A673 (cell line): ENCODE measurements around the gene PHLDB2. TPM values are rescaled to one million over a fixed set of nuclear protein-coding genes. Genes with fewer than 3 reads are reported as not detected.

Source experiments
- BruUV-seq: library from RNA; stranded (reverse); fragments of 400-500 nt; replicated peaks from 2 replicates; lab custom pipeline; 2021; lab: Mats Ljungman, UMichigan
- CTCF ChIA-PET: fragments of 300-600 bp; sonication (Branson Sonifier 250); formaldehyde crosslinking; loops from one replicate; lab custom pipeline; 2022; ENCODE audit warnings: antibody characterized with exemption; lab: Charles Lee
- POLR2A ChIA-PET: fragments of 300-600 bp; sonication (Branson Sonifier 250); formaldehyde crosslinking; loops from one replicate; lab custom pipeline; 2022; ENCODE audit warnings: antibody characterized with exemption; ENCODE audit not compliant: low non-redundant PET; lab: Charles Lee
- DNase-seq: peaks from one replicate; pipeline ENCODE4 v3.0.0-alpha.2; 2015; ENCODE audit warnings: low spot score
- H3K27ac ChIP-seq: fragments of 200-600 bp; sonication (generic); 2 replicates; pipeline ENCODE4 v1.5.1; 2016; ENCODE audit warnings: mixed run types, low read depth, mild to moderate bottlenecking, mixed read lengths, antibody characterized with exemption, low read length; ENCODE audit not compliant: poor library complexity, severe bottlenecking
- H3K27me3 ChIP-seq: fragments of 200-600 bp; sonication (generic); replicated peaks from 2 replicates; pipeline ENCODE4 v1.6.1; 2017; ENCODE audit warnings: mixed run types, low read depth, mild to moderate bottlenecking, mixed read lengths, antibody characterized with exemption, low read length; ENCODE audit not compliant: insufficient read depth, poor library complexity
- H3K36me3 ChIP-seq: fragments of 200-600 bp; sonication (generic); 2 replicates; pipeline ENCODE4 v1.6.1; 2016; ENCODE audit warnings: mixed run types, mild to moderate bottlenecking, mixed read lengths, antibody characterized with exemption, low read length; ENCODE audit not compliant: insufficient read depth, poor library complexity, severe bottlenecking
- H3K4me1 ChIP-seq: fragments of 200-600 bp; sonication (generic); 2 replicates; pipeline ENCODE4 v1.6.1; 2017; ENCODE audit warnings: mixed run types, mild to moderate bottlenecking, mixed read lengths, antibody characterized with exemption, low read length; ENCODE audit not compliant: insufficient read depth, poor library complexity, severe bottlenecking
- H3K4me3 ChIP-seq: fragments of 200-600 bp; sonication (generic); 2 replicates; pipeline ENCODE4 v1.5.1; 2016; ENCODE audit warnings: low read depth, mixed run types, mild to moderate bottlenecking, mixed read lengths, low read length; ENCODE audit not compliant: poor library complexity, severe bottlenecking
- H3K9me3 ChIP-seq: fragments of 200-600 bp; sonication (generic); 2 replicates; pipeline ENCODE4 v1.6.1; 2016; ENCODE audit warnings: mixed run types, low read depth, mild to moderate bottlenecking, mixed read lengths, antibody characterized with exemption, low read length; ENCODE audit not compliant: poor library complexity, severe bottlenecking
- CTCF ChIP-seq: fragments of 300-800, 200-600 bp; sonication (generic); conservative IDR thresholded peaks from 2 replicates; pipeline ENCODE4 v1.5.1; 2017; ENCODE audit warnings: low read depth, mild to moderate bottlenecking, antibody characterized with exemption, low read length, moderate library complexity, mixed read lengths
- EZH2 ChIP-seq: fragments of 200-600 bp; sonication (generic); IDR thresholded peaks from 2 replicates; pipeline ENCODE4 v1.6.1; 2017; ENCODE audit warnings: borderline replicate concordance, low read depth, mild to moderate bottlenecking, mixed read lengths, antibody characterized with exemption, low read length; ENCODE audit not compliant: poor library complexity, severe bottlenecking
- intact Hi-C: fragments of 100-400 bp; cut with micrococcal nuclease; formaldehyde crosslinking; loops from one replicate; pipeline ENCODE4 v1.10.0; 2022; ENCODE audit not compliant: unreplicated experiment
- total RNA-seq: library from RNA; stranded (reverse); gene quantifications from 2 replicates; pipeline ENCODE4 v1.2.3, GENCODE V29; 2021

The PHLDB2 gene
- total RNA-seq, 1 experiment from 2014 or later: 13.1 TPM

GRCh38 chr3:111884411-111885018, 25.4 kb downstream of the PHLDB2 start:
- no peak for DNase-seq
- no peak overlapping the region for H3K4me3 ChIP-seq
- peaks cover 10% of the 10 kb centered on the region for H3K4me1 ChIP-seq
- TF ChIP-seq EZH2 (no peak), CTCF (no peak)
- ChIA-PET CTCF (no interaction called here), POLR2A (no interaction called here)
- intact Hi-C loops: no loop called here
- no peaks in the 10 kb centered on the region for H3K36me3 ChIP-seq
- no peak overlapping the region for H3K27ac ChIP-seq
- H3K27me3 ChIP-seq: no peaks in the 10 kb centered on the region
- no TSS peak for BruUV-seq
- no peaks in the 10 kb centered on the region for H3K9me3 ChIP-seq

- TF ChIP-seq CTCF: no peak
- TF ChIP-seq EZH2: no peak
- Histone ChIP-seq H3K9me3 (no peaks in the 10 kb centered on the region), H3K36me3 (no peaks in the 10 kb centered on the region), H3K27me3 (no peaks in the 10 kb centered on the region), H3K4me3 (no peak overlapping the region), H3K27ac (no peak overlapping the region), H3K4me1 (peaks cover 10% of the 10 kb centered on the region)
- CTCF ChIA-PET: no interaction called here
- intact Hi-C loops: no loop called here
- POLR2A ChIA-PET: no interaction called here
- BruUV-seq: no TSS peak
- DNase-seq: no peak
Observed at GRCh38 chr3:111885578-111885977, 26.5 kb downstream of the PHLDB2 start.

GRCh38 chr3:111890051-111890580, 31.1 kb downstream of the PHLDB2 start:
- H3K9me3 ChIP-seq: no peaks in the 10 kb centered on the region
- H3K27ac ChIP-seq: no peak overlapping the region
- intact Hi-C loops: no loop called here
- no peak for TF ChIP-seq CTCF
- TF ChIP-seq EZH2: no peak
- no TSS peak for BruUV-seq
- CTCF ChIA-PET: interaction anchor here (0.9 kb wide), 1 partner anchor 123 kb away, joined by 3 read pairs; no protein-coding TSS in a partner anchor
- no peaks in the 10 kb centered on the region for H3K27me3 ChIP-seq
- H3K4me3 ChIP-seq: no peak overlapping the region
- peaks cover 10% of the 10 kb centered on the region for H3K4me1 ChIP-seq
- DNase-seq: no peak
- POLR2A ChIA-PET: no interaction called here
- H3K36me3 ChIP-seq: no peaks in the 10 kb centered on the region
